GM13977 (cell line): ENCODE measurements around the gene SSBP4.
A peak's percentile ranks its signal among the peaks of the same experiment; 100 is the strongest.

Experiments
- DNase-seq: peaks from one replicate; pipeline ENCODE4 v3.0.0; 2012; ENCODE audit warnings: low spot score
- CTCF ChIP-seq: IDR thresholded peaks from 2 replicates; pipeline ENCODE4 v1.5.1; 2012; ENCODE audit warnings: mild to moderate bottlenecking, control low read depth; ENCODE audit not compliant: insufficient read depth; ENCODE audit errors: extremely low read depth, missing control alignments
- in situ Hi-C: fragments of 300-500 bp; cut with MboI; formaldehyde crosslinking; loops from one replicate; pipeline ENCODE4 v1.12.0; 2022; ENCODE audit warnings: low sequenced_read_pairs, low pct_unique_long_range_greater_than_20kb, mixed read lengths, inconsistent platforms; ENCODE audit not compliant: unreplicated experiment

SSBP4 gene

GRCh38 chr19:18384775-18385174 is 34.4 kb upstream of the SSBP4 start:
- DNase-seq = no peak
- no peak for TF ChIP-seq CTCF
- in situ Hi-C loops = no loop called here

DNA sequence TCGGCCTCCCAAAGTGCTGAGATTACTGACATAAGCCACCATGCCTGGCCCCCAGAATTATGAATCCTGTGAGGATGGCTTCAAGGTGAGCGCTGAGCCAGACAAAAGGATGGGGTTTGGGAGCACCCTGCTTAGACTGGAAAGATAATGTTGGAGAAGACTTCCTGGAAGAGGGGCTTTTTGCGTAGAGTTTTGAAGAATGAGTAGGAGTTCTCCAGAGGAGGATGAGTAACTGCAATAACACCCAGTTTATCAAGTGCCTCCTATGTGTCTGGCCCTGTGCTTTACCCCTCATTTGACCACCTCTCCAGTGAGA is 33.9 kb upstream of the SSBP4 start:
- in situ Hi-C loops = no loop called here
- no peak for DNase-seq
- no peak for TF ChIP-seq CTCF

- TF ChIP-seq CTCF = peak; percentile 72
- in situ Hi-C loops = no loop called here
- peak; percentile 73 for DNase-seq
Observed at GRCh38 chr19:18385675-18386542, 33.3 kb upstream of the SSBP4 start, which contains the start of gene GDF15. Gene GDF15, plus strand, starts transcription at chr19:18386158. Its CDS starts 32 bp downstream, at chr19:18386190.

DNA sequence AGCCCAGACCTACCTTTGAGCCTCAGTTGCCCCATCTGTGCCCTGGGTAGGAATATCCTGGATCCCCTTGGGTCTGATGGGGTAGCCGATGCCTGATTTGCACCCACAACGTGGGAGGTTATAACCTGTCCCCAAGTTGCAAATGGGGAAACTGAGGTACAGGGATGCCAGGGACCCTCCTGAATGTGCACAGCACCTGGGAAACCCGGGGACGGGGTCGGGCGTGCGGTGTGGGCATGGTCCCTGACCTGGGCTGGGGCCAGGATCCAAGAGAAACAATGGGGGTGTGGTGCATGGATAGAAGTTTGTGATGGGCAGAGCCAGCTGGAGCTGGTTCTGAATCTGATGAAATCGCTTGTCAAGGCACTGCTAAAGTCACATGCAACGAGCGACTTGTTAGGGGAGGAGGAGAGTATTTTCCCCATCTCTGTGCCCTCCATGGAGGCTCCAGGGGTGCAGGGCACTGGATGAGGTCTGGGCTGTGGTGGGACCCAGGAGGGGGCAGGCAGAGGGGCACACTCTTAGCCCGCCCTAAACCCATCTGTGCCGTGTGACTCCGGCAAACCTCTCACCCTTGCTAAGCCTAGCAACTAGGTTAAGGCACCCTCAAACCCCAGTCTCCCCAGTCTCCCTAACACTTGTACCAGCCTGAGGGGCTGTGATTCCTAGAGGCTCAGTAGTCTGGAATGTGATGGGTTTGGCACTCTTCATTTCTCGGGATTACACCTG is 32.5 kb upstream of the SSBP4 start:
- in situ Hi-C loops = no loop called here
- no peak for TF ChIP-seq CTCF
- no peak for DNase-seq

DNA sequence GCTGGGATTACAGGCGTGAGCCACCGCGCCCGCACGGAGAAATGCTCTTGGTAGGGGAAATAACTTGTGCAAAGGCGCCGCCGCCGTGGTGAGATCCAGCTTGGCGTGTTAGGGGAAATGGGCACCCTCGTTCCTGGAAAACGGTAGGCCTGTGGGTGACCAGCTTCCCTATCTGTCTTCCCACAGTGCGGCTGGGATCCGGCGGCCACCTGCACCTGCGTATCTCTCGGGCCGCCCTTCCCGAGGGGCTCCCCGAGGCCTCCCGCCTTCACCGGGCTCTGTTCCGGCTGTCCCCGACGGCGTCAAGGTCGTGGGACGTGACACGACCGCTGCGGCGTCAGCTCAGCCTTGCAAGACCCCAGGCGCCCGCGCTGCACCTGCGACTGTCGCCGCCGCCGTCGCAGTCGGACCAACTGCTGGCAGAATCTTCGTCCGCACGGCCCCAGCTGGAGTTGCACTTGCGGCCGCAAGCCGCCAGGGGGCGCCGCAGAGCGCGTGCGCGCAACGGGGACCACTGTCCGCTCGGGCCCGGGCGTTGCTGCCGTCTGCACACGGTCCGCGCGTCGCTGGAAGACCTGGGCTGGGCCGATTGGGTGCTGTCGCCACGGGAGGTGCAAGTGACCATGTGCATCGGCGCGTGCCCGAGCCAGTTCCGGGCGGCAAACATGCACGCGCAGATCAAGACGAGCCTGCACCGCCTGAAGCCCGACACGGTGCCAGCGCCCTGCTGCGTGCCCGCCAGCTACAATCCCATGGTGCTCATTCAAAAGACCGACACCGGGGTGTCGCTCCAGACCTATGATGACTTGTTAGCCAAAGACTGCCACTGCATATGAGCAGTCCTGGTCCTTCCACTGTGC is 30.9 kb upstream of the SSBP4 start:
- DNase-seq = peak; percentile 95
- TF ChIP-seq CTCF = peak; percentile 100
- in situ Hi-C loops = no loop called here
